HepG2 (cell line): ENCODE data around the gene FGFR1OP2. TPM values are rescaled to one million over a fixed set of nuclear protein-coding genes. Genes with fewer than 3 reads are reported as not detected.

ENCODE experiments used
- ATAC-seq: fragments of 200-7000 bp; cut with Tn5 transposase; 3 replicates; pipeline ENCODE4 v1.9.1; 2020; ENCODE audit warnings: mild to moderate bottlenecking, moderate library complexity
- BruUV-seq: library from RNA; stranded (reverse); fragments of 400-500 nt; replicated peaks from 2 replicates; lab custom pipeline; 2021; lab: Mats Ljungman, UMichigan
- CTCF ChIA-PET: fragments of 300-600 bp; formaldehyde crosslinking; extraction: SDS; loops from one replicate; lab custom pipeline; 2021; ENCODE audit warnings: low total read pairs, inconsistent platforms, low intra/inter-chr PET ratio; lab: Yijun Ruan, JAX
- POLR2A ChIA-PET: fragments of 350-600 bp; sonication (Branson Sonifier 250); formaldehyde crosslinking; loops from one replicate; lab custom pipeline; 2020; ENCODE audit warnings: antibody characterized with exemption, inconsistent platforms; lab: Yijun Ruan, JAX
- DNase-seq: peaks from one replicate; pipeline ENCODE4 v3.0.0-alpha.2; 2015; ENCODE audit warnings: low spot score
- FAIRE-seq: peaks from 3 replicates; lab custom pipeline; 2011; peaks lifted over from hg19 to GRCh38; lab: Jason Lieb, UNC
- H2AFZ ChIP-seq: one replicate; pipeline ENCODE4 v1.6.1; 2011; ENCODE audit warnings: low read length, inconsistent platforms
- H3K27ac ChIP-seq: fragments of 300-600 bp; 3 replicates; pipeline ENCODE4 v1.8.0; 2011; ENCODE audit warnings: mixed run types, mild to moderate bottlenecking, mixed read lengths, low read length, inconsistent platforms; ENCODE audit not compliant: insufficient read depth; ENCODE audit errors: extremely low read length
- H3K27me3 ChIP-seq, 2 experiments: fragments of 200-600 bp in 1 of 2; 2 replicates in 1 of 2; 3 replicates in 1 of 2; pipeline versions ENCODE4 v1.6.0 to v1.8.0; 2011; ENCODE audit warnings: low read length in 2 of 2, mild to moderate bottlenecking in 2 of 2, moderate library complexity in 2 of 2, inconsistent platforms in 1 of 2; ENCODE audit not compliant: insufficient read depth in 2 of 2, control insufficient read depth in 1 of 2
- H3K36me3 ChIP-seq, 2 experiments: fragments of 200-600 bp in 1 of 2; replicated peaks in 1 of 2; 2 replicates in 1 of 2; 3 replicates in 1 of 2; pipeline versions ENCODE4 v1.5.1 to v1.8.0; 2011; ENCODE audit warnings: low read length in 2 of 2, inconsistent platforms in 1 of 2; ENCODE audit not compliant: insufficient read depth in 2 of 2, control insufficient read depth in 1 of 2
- H3K4me1 ChIP-seq: 2 replicates; pipeline ENCODE4 v1.5.1; 2012; ENCODE audit warnings: low read length, inconsistent platforms; ENCODE audit not compliant: insufficient read depth
- H3K4me2 ChIP-seq: 2 replicates; pipeline ENCODE4 v1.6.0; 2011; ENCODE audit warnings: low read depth, low read length, inconsistent platforms
- H3K4me3 ChIP-seq, 3 experiments: fragments of 200-600 bp in 1 of 3; sonication (generic), shearing (Covaris generic) in 1 of 3; replicated peaks in 1 of 3; 2 replicates each; pipeline ENCODE4 v1.5.1; 2011 to 2016; ENCODE audit warnings: low read length in 3 of 3, inconsistent platforms in 2 of 3, low read depth in 2 of 3, mild to moderate bottlenecking in 2 of 3, control low read depth in 1 of 3, mixed read lengths in 1 of 3; ENCODE audit not compliant: insufficient read depth in 1 of 3
- H3K79me2 ChIP-seq: one replicate; pipeline ENCODE4 v1.6.1; 2011; ENCODE audit warnings: low read length, inconsistent platforms; ENCODE audit not compliant: insufficient read depth
- H3K9ac ChIP-seq: 2 replicates; pipeline ENCODE4 v1.6.0; 2011; ENCODE audit warnings: mild to moderate bottlenecking, low read depth, low read length, inconsistent platforms; ENCODE audit not compliant: insufficient read depth
- H3K9me3 ChIP-seq: 2 replicates; pipeline ENCODE4 v1.5.1; 2012; ENCODE audit warnings: mild to moderate bottlenecking, low read length
- H4K20me1 ChIP-seq: 2 replicates; pipeline ENCODE4 v1.6.0; 2011; ENCODE audit warnings: inconsistent platforms, mild to moderate bottlenecking, low read length, moderate library complexity; ENCODE audit not compliant: insufficient read depth
- AGO1 ChIP-seq: fragments of 200-400 bp; formaldehyde crosslinking; IDR thresholded peaks from 2 replicates; pipeline ENCODE4 v1.6.1; 2017; ENCODE audit warnings: mild to moderate bottlenecking, low read depth, low read length, moderate library complexity; ENCODE audit not compliant: poor library complexity, severe bottlenecking
- AGO2 ChIP-seq: fragments of 200-400 bp; formaldehyde crosslinking; optimal IDR thresholded peaks from 2 replicates; pipeline ENCODE3; 2017; ENCODE audit warnings: mild to moderate bottlenecking, low read depth, low read length, moderate library complexity
- CEBPB ChIP-seq: IDR thresholded peaks from 2 replicates; pipeline ENCODE4 v1.6.1; 2011; ENCODE audit warnings: low read depth, low read length, improper control_type of control experiment, borderline replicate concordance
- HOXA5 ChIP-seq: sonication (generic); formaldehyde crosslinking; IDR thresholded peaks from 2 replicates; pipeline ENCODE4 v1.4.0; 2020; ENCODE audit warnings: missing genetic modification reagents
- PHF21A ChIP-seq: sonication (generic); formaldehyde crosslinking; IDR thresholded peaks from 2 replicates; pipeline ENCODE4 v1.5.0; 2020; ENCODE audit warnings: mild to moderate bottlenecking, missing genetic modification reagents
- POGZ ChIP-seq: sonication (generic); formaldehyde crosslinking; IDR thresholded peaks from 2 replicates; pipeline ENCODE4 v1.4.0; 2020; ENCODE audit warnings: mild to moderate bottlenecking, missing genetic modification reagents
- PRMT3 ChIP-seq: sonication (generic); formaldehyde crosslinking; IDR thresholded peaks from 2 replicates; pipeline ENCODE4 v1.8.1; 2022; ENCODE audit warnings: low read depth, mild to moderate bottlenecking, moderate library complexity, missing genetic modification reagents, borderline replicate concordance
- RAD51 ChIP-seq: fragments of 450-650 bp; IDR thresholded peaks from 2 replicates; pipeline ENCODE4 v1.6.1; 2016; ENCODE audit warnings: borderline replicate concordance
- REXO4 ChIP-seq: sonication (generic); formaldehyde crosslinking; IDR thresholded peaks from 2 replicates; pipeline ENCODE4 v1.8.0; 2022; ENCODE audit warnings: missing genetic modification reagents, mild to moderate bottlenecking, borderline replicate concordance
- SALL2 ChIP-seq: sonication (generic); formaldehyde crosslinking; IDR thresholded peaks from 2 replicates; pipeline ENCODE4 v1.8.1; 2023; ENCODE audit warnings: mild to moderate bottlenecking, missing genetic modification reagents, inconsistent platforms
- SNRNP70 ChIP-seq: fragments of 200-400 bp; formaldehyde crosslinking; IDR thresholded peaks from 2 replicates; pipeline ENCODE4 v1.6.1; 2017; ENCODE audit warnings: mild to moderate bottlenecking, low read depth, low read length, moderate library complexity
- ZBTB21 ChIP-seq: sonication (generic); formaldehyde crosslinking; IDR thresholded peaks from 2 replicates; pipeline ENCODE4 v1.4.0; 2020; ENCODE audit warnings: missing genetic modification reagents
- ZBTB26 ChIP-seq: IDR thresholded peaks from 2 replicates; pipeline ENCODE4 v1.6.1; 2016; ENCODE audit warnings: missing compliant biosample characterization, missing genetic modification reagents, borderline replicate concordance
- ZFP91 ChIP-seq: sonication (generic); formaldehyde crosslinking; IDR thresholded peaks from 2 replicates; pipeline ENCODE4 v1.9.0; 2022; ENCODE audit warnings: missing genetic modification reagents, mild to moderate bottlenecking, borderline replicate concordance
- ZKSCAN1 ChIP-seq: fragments of 150-350 bp; IDR thresholded peaks from 2 replicates; pipeline ENCODE4 v1.6.1; 2014; ENCODE audit warnings: low read length
- ZNF232 ChIP-seq: sonication (generic); formaldehyde crosslinking; IDR thresholded peaks from 2 replicates; pipeline ENCODE4 v1.4.0; 2020; ENCODE audit warnings: missing genetic modification reagents, borderline replicate concordance
- ZNF44 ChIP-seq: sonication (generic); formaldehyde crosslinking; IDR thresholded peaks from 2 replicates; pipeline ENCODE4 v1.5.1; 2020; ENCODE audit warnings: mild to moderate bottlenecking, missing genetic modification reagents
- ZNF597 ChIP-seq: sonication (generic); formaldehyde crosslinking; IDR thresholded peaks from 2 replicates; pipeline ENCODE4 v1.5.0; 2020; ENCODE audit warnings: missing genetic modification reagents
- WGBS: methylation state at CpG from one replicate; pipeline ENCODE4 v1.1.6; 2017; ENCODE audit warnings: low lambda C conversion rate; 5-methylcytosine and 5-hydroxymethylcytosine counted together
- in situ Hi-C: cut with HindIII; loops from 2 replicates; pipeline ENCODE4 v1.10.0; 2017; ENCODE audit warnings: low pct_unique_long_range_greater_than_20kb; ENCODE audit not compliant: extremely low pct_ligation_motif_present
- intact Hi-C: fragments of 100-400 bp; cut with micrococcal nuclease; formaldehyde crosslinking; loops from one replicate; pipeline ENCODE4 v1.10.0; 2022; ENCODE audit not compliant: unreplicated experiment
- polyA plus RNA-seq, 8 experiments: library from polyadenylated mRNA; depleted of rRNA in 3 of 8; stranded (reverse) in 7 of 8; unstranded in 1 of 8; fragments of >200 nt; fragmentation: Illumina TruSeq in 4 of 8; extraction: Trizol in 4 of 8; gene quantifications; 2 replicates each; pipeline versions ENCODE4 v1.2.1 to v1.2.3, GENCODE V29; 2011 to 2016; ENCODE audit warnings: low read depth in 4 of 8, missing spikeins in 1 of 8, mixed read lengths in 1 of 8; ENCODE audit not compliant: insufficient read depth in 1 of 8
- total RNA-seq, 5 experiments: library from RNA; depleted of rRNA; stranded (reverse); fragments of >200 nt; fragmentation: Illumina TruSeq; extraction: Trizol; gene quantifications; 2 replicates each; pipeline ENCODE4 v1.2.3, GENCODE V29; 2016; ENCODE audit warnings: low read depth in 1 of 5

The FGFR1OP2 gene
- total and polyA plus RNA-seq, 2 of the 13 experiments (the other 11 are each of a cell fraction or from before 2014, with no cell fraction given): 18.3 to 38.1 TPM

- Histone ChIP-seq H3K4me3 (peak overlapping the region; percentile 71 to 90 (median 72)), H3K4me1 (peaks cover 59% of the 10 kb centered on the region), H3K36me3 (peaks cover 0 to 1% of the 10 kb centered on the region in 2 experiments; a peak in 2 of 5 replicates), H3K27me3 (no peaks in the 10 kb centered on the region; a peak in 1 of 5 replicates), H2AFZ (peak overlapping the region; percentile 95), H3K4me2 (peak overlapping the region; percentile 99), H4K20me1 (no peaks in the 10 kb centered on the region), H3K9me3 (no peaks in the 10 kb centered on the region), H3K79me2 (peaks cover 33% of the 10 kb centered on the region), H3K27ac (peak overlapping the region; percentile 72), H3K9ac (peak overlapping the region; percentile 78)
- WGBS: 5% methylated on average over 12 of the region's 12 CpGs
- intact Hi-C loops: loop anchor here (1.0 kb wide), 3 partner anchors 77 to 291 kb away; partner anchors contain the start of gene FGFR1OP2
- in situ Hi-C loops: loop anchor here (5.0 kb wide), 1 partner anchor 78 kb away; the partner anchor contains the start of genes FGFR1OP2 and INTS13
- no TSS peak for BruUV-seq
- peak; percentile 22 for ATAC-seq
- no peak for FAIRE-seq
- CTCF ChIA-PET: interaction anchor here (1.1 to 1.8 kb wide), 2 partner anchors 109 to 162 kb away, joined by 3 to 4 read pairs; no protein-coding TSS in a partner anchor
- DNase-seq: no peak
- POLR2A ChIA-PET: no interaction called here
- no peak for TF ChIP-seq ZBTB26 (CRISPR knock-in tag)
- no peak for TF ChIP-seq ZFP91
- TF ChIP-seq PRMT3 (CRISPR knock-in tag): no peak
- no peak for TF ChIP-seq AGO2
- TF ChIP-seq ZNF232 (CRISPR knock-in tag): no peak
- TF ChIP-seq SALL2 (CRISPR knock-in tag): no peak
- TF ChIP-seq RAD51: no peak
- TF ChIP-seq AGO1: no peak
- no peak for TF ChIP-seq REXO4
- no peak for TF ChIP-seq ZKSCAN1
- no peak for TF ChIP-seq ZNF597 (CRISPR knock-in tag)
- TF ChIP-seq POGZ: no peak
- no peak for TF ChIP-seq ZNF44 (CRISPR knock-in tag)
- TF ChIP-seq SNRNP70: no peak
- no peak for TF ChIP-seq PHF21A (CRISPR knock-in tag)
- no peak for TF ChIP-seq ZBTB21 (CRISPR knock-in tag)
- TF ChIP-seq CEBPB: no peak
- TF ChIP-seq HOXA5: no peak
Measured at GRCh38 chr12:27014859-27015729, 76.8 kb downstream of the FGFR1OP2 start.
